ENCODE measurements around the gene CAPN10.

DNA sequence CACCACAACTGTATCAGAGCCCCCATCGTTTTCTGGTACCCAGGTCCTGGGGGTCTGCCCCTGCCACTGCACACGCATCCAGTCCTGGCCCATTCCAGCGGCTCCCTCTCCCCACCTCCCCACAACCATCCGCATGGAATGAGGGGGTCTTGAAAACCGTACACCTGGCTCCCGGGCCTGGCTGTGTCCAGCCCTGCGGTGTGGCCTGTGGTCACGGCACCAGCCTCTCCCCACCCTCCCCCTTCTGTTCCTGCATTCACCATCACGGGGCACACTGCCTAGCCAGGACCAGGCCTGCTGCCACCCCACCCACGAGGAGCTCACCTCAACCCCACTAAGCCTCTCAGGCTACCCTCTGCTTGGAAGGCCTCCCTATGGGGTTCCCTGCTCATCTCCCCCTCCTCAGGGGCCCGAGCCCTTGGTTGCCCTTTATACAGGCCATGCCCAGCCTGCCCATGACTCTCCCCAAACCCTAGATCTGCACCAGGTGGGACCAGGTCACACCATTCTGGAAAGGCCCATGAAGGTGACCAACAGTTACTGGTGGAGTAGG lies 50.1 kb downstream of the CAPN10 start:
- TF ChIP-seq EZH2 (IDR thresholded peaks at IDR 0.05) (no peak), POLR2AphosphoS5 (IDR thresholded peaks at IDR 0.05; ENCODE audit: borderline replicate concordance, low read depth, low read length) (no peak), FOXP2 (optimal IDR thresholded peaks at IDR 0.05; ENCODE audit: control extremely low read depth, extremely low read length, insufficient read depth) (no peak)
